Astrocyte of the hippocampus (primary cell): Measurements from ENCODE around the gene TESMIN.

Experiments used
- DNase-seq: peaks from one replicate; pipeline ENCODE4 v3.0.0; 2011; ENCODE audit warnings: low read depth, low spot score

TESMIN gene

GRCh38 chr11:68661014-68661413 lies 90.3 kb downstream of the TESMIN start:
- DNase-seq = no peak

- DNase-seq = no peak
Measured at GRCh38 chr11:68660066-68660810, 91.1 kb downstream of the TESMIN start.

- peak; percentile 96 for DNase-seq
Measured at GRCh38 chr11:68659158-68659921, 92.0 kb downstream of the TESMIN start.

- no peak for DNase-seq
Measured at GRCh38 chr11:68658661-68659060, 92.7 kb downstream of the TESMIN start.

- DNase-seq = no peak
Measured at GRCh38 chr11:68658097-68658496, 93.2 kb downstream of the TESMIN start.
